HG02678 (cell line): ENCODE data around the gene ADIRF.
"Not testable (repeated sequence)": the region's sequence is repeated elsewhere in the genome, so short reads cannot be mapped to it uniquely, and the experiment has no call there.

Experiments
- ATAC-seq: cut with Tn5 transposase; IDR thresholded peaks from one replicate; pipeline ENCODE4 v1.9.1; 2021; ENCODE audit warnings: mild to moderate bottlenecking, moderate library complexity; ENCODE audit not compliant: unreplicated experiment

ADIRF gene

GRCh38 chr10:86945361-86946212, 22.7 kb upstream of the ADIRF start:
- no peak for ATAC-seq

GRCh38 chr10:86946213-86947155, 21.8 kb upstream of the ADIRF start:
- ATAC-seq, result no peak

- ATAC-seq, result not testable (repeated sequence)
These were observed 20.5 kb upstream of the ADIRF start for GRCh38 chr10:86947806-86948205.

GRCh38 chr10:86950349-86950748, 17.9 kb upstream of the ADIRF start:
- ATAC-seq, result no peak

GRCh38 chr10:86951184-86951761, 17.0 kb upstream of the ADIRF start:
- no peak for ATAC-seq

GRCh38 chr10:86952106-86952505, 16.2 kb upstream of the ADIRF start:
- ATAC-seq, result no peak

GRCh38 chr10:86952697-86953096, 15.6 kb upstream of the ADIRF start:
- not testable (repeated sequence) for ATAC-seq

GRCh38 chr10:86953747-86954680, 14.3 kb upstream of the ADIRF start:
- ATAC-seq, result no peak

GRCh38 chr10:86954681-86955500, 13.4 kb upstream of the ADIRF start:
- ATAC-seq, result no peak

GRCh38 chr10:86955501-86956194, 12.6 kb upstream of the ADIRF start:
- no peak for ATAC-seq

GRCh38 chr10:86956195-86956847, 12.0 kb upstream of the ADIRF start:
- ATAC-seq, result no peak

- no peak for ATAC-seq
These were observed 11.3 kb upstream of the ADIRF start for GRCh38 chr10:86956848-86957448.

GRCh38 chr10:86957471-86958115, 10.7 kb upstream of the ADIRF start, which contains the start of gene MMRN2:
MMRN2 (minus strand) TSS chr10:86957615; CDS start chr10:86957541, 74 bp downstream.
- no peak for ATAC-seq

GRCh38 chr10:86958116-86958900, 10.0 kb upstream of the ADIRF start, which contains the start of gene SNCG:
SNCG (plus strand) TSS chr10:86958599; CDS start chr10:86958698, 99 bp downstream.
- no peak for ATAC-seq

- no peak for ATAC-seq
These were observed 9.2 kb upstream of the ADIRF start for GRCh38 chr10:86958901-86959736.

GRCh38 chr10:86959737-86960002, 8.6 kb upstream of the ADIRF start:
- no peak for ATAC-seq
